K562 (cell line): Measurements from ENCODE around the gene HAUS6. TPM values are rescaled to one million over a fixed set of nuclear protein-coding genes. Genes with fewer than 3 reads are reported as not detected.

Experiments
- ATAC-seq: fragments of 200-7000 bp; cut with Tn5 transposase; 3 replicates; pipeline ENCODE4 v1.9.1; 2020; ENCODE audit warnings: moderate library complexity
- BruUV-seq: library from RNA; stranded (reverse); fragments of 400-500 nt; replicated peaks from 2 replicates; lab custom pipeline; 2021; lab: Mats Ljungman, UMichigan
- CTCF ChIA-PET: fragments of 300-600 bp; formaldehyde crosslinking; extraction: SDS; loops from one replicate; lab custom pipeline; 2021; ENCODE audit warnings: low intra/inter-chr PET ratio; lab: Yijun Ruan, JAX
- POLR2A ChIA-PET: fragments of 300-600, 350-650 bp; sonication (Branson Sonifier 250); formaldehyde crosslinking; extraction: SDS; loops from one replicate; lab custom pipeline; 2021; ENCODE audit warnings: antibody characterized with exemption, inconsistent platforms; lab: Yijun Ruan, JAX
- DNase-seq, 4 experiments: peaks; one replicate each; pipeline versions ENCODE4 v3.0.0 to v3.0.0-alpha.2; 2011 to 2018; ENCODE audit warnings: low spot score in 3 of 4, mixed read lengths in 3 of 4; ENCODE audit errors: extremely low read depth in 1 of 4
- FAIRE-seq: peaks from 2 replicates; lab custom pipeline; 2011; peaks lifted over from hg19 to GRCh38; lab: Jason Lieb, UNC
- H2AFZ ChIP-seq: 2 replicates; pipeline ENCODE4 v1.6.0; 2011; ENCODE audit warnings: low read depth, low read length, control low read depth, inconsistent platforms
- H3K27ac ChIP-seq: fragments of 200-600 bp; 3 replicates; pipeline ENCODE4 v1.8.0; 2011; ENCODE audit warnings: low read depth, mild to moderate bottlenecking, control low read depth, inconsistent platforms, low read length, moderate library complexity, mixed read lengths; ENCODE audit errors: extremely low read depth
- H3K27me3 ChIP-seq, 2 experiments: fragments of 300-600 bp in 1 of 2; 2 replicates in 1 of 2; 3 replicates in 1 of 2; pipeline versions ENCODE4 v1.6.0 to v1.8.0; 2011; ENCODE audit warnings: inconsistent platforms in 2 of 2, low read length in 2 of 2, mild to moderate bottlenecking in 1 of 2, mixed read lengths in 1 of 2, moderate library complexity in 1 of 2; ENCODE audit not compliant: control insufficient read depth in 2 of 2, insufficient read depth in 2 of 2
- H3K36me3 ChIP-seq: fragments of 300-600 bp; 3 replicates; pipeline ENCODE4 v1.8.0; 2011; ENCODE audit warnings: mild to moderate bottlenecking, low read length, inconsistent platforms; ENCODE audit not compliant: control insufficient read depth, insufficient read depth
- H3K4me1 ChIP-seq, 2 experiments: fragments of 200-600 bp in 1 of 2; replicated peaks in 1 of 2; 2 replicates in 1 of 2; 3 replicates in 1 of 2; pipeline versions ENCODE4 v1.5.1 to v1.8.0; 2011; ENCODE audit warnings: inconsistent platforms in 2 of 2, low read length in 2 of 2, mild to moderate bottlenecking in 1 of 2, mixed read lengths in 1 of 2, moderate library complexity in 1 of 2; ENCODE audit not compliant: control insufficient read depth in 2 of 2, insufficient read depth in 2 of 2
- H3K4me2 ChIP-seq: 2 replicates; pipeline ENCODE4 v1.6.1; 2011; ENCODE audit warnings: low read length, control low read depth, inconsistent platforms, mixed read lengths; ENCODE audit not compliant: insufficient read depth
- H3K4me3 ChIP-seq: fragments of 200-600 bp; sonication (generic), shearing (Covaris generic); 2 replicates; pipeline ENCODE4 v1.5.1; 2016; ENCODE audit warnings: control low read depth, inconsistent platforms
- H3K79me2 ChIP-seq: fragments of 200-600 bp; 3 replicates; pipeline ENCODE4 v1.8.0; 2011; ENCODE audit warnings: low read length, inconsistent platforms; ENCODE audit not compliant: control insufficient read depth, insufficient read depth
- H3K9ac ChIP-seq, 2 experiments: 2 replicates each; pipeline versions ENCODE4 v1.6.0 to v1.6.1; 2011; ENCODE audit warnings: low read depth in 2 of 2, low read length in 2 of 2, control low read depth in 1 of 2, inconsistent platforms in 1 of 2, mild to moderate bottlenecking in 1 of 2, mixed read lengths in 1 of 2; ENCODE audit not compliant: insufficient read depth in 1 of 2
- H3K9me1 ChIP-seq: one replicate; pipeline ENCODE4 v1.6.0; 2011; ENCODE audit warnings: inconsistent platforms, mild to moderate bottlenecking, low read length, moderate library complexity; ENCODE audit not compliant: control insufficient read depth, insufficient read depth
- H3K9me3 ChIP-seq: replicated peaks from 2 replicates; pipeline ENCODE4 v1.5.1; 2011; ENCODE audit warnings: low read depth, low read length, inconsistent platforms; ENCODE audit not compliant: control insufficient read depth, insufficient read depth
- H4K20me1 ChIP-seq: replicated peaks from 2 replicates; pipeline ENCODE4 v1.6.1; 2011; ENCODE audit warnings: low read length, inconsistent platforms, mixed read lengths; ENCODE audit not compliant: control insufficient read depth, insufficient read depth
- CXXC5 ChIP-seq: fragments of 250-450 bp; sonication (Bioruptor Pico); IDR thresholded peaks from 2 replicates; pipeline ENCODE4 v1.8.0; 2022; ENCODE audit warnings: inconsistent platforms, mild to moderate bottlenecking, moderate library complexity
- LCOR ChIP-seq: sonication (generic); formaldehyde crosslinking; IDR thresholded peaks from 2 replicates; pipeline ENCODE4 v1.8.0; 2022; ENCODE audit warnings: mild to moderate bottlenecking, missing genetic modification reagents
- SAFB2 ChIP-seq: fragments of 200-400 bp; formaldehyde crosslinking; IDR thresholded peaks from 2 replicates; pipeline ENCODE4 v1.6.1; 2018; ENCODE audit warnings: borderline replicate concordance, low read length, low read depth, moderate library complexity; ENCODE audit not compliant: severe bottlenecking
- SETDB1 ChIP-seq: IDR thresholded peaks from one replicate; pipeline ENCODE4 v1.6.1; 2012; ENCODE audit warnings: low read length, control low read depth, inconsistent platforms
- SPI1 ChIP-seq: IDR thresholded peaks from 2 replicates; pipeline ENCODE4 v1.6.1; 2011; ENCODE audit warnings: low read depth, low read length, control low read depth, borderline replicate concordance
- TCF7L2 ChIP-seq: fragments of 150-350 bp; IDR thresholded peaks from 2 replicates; pipeline ENCODE4 v1.6.1; 2016; ENCODE audit warnings: low read depth, mild to moderate bottlenecking, low read length, moderate library complexity
- USF2 ChIP-seq: sonication (generic); formaldehyde crosslinking; IDR thresholded peaks from 2 replicates; pipeline ENCODE4 v1.5.0; 2020; ENCODE audit warnings: missing genetic modification reagents
- WGBS: fragments of 100-300 bp; shearing (Covaris generic); methylation state at CpG from one replicate; pipeline ENCODE4 v1.1.6; 2016; ENCODE audit warnings: low coverage, mixed read lengths; ENCODE audit not compliant: insufficient coverage; ENCODE audit errors: missing lambda C conversion rate; 5-methylcytosine and 5-hydroxymethylcytosine counted together
- in situ Hi-C: fragments of 300-500 bp; cut with MboI; formaldehyde crosslinking; loops from 4 replicates; pipeline ENCODE4 v1.15.0; 2018; ENCODE audit warnings: inconsistent platforms, mixed read lengths
- intact Hi-C: fragments of 100-400 bp; cut with micrococcal nuclease; formaldehyde crosslinking; loops from 2 replicates; pipeline ENCODE4 v1.14.2; 2022
- polyA plus RNA-seq, 8 experiments: library from polyadenylated mRNA; depleted of rRNA in 4 of 8; stranded (reverse) in 5 of 8; unstranded in 3 of 8; fragments of >200 nt; fragmentation: Nextera tagmentation in 2 of 8; fragmentation: Illumina TruSeq in 1 of 8; extraction: Ambion mirVana in 2 of 8; extraction: Trizol in 1 of 8; gene quantifications; 2 replicates each; pipeline versions ENCODE4 v1.2.1 to v1.2.3, GENCODE V29; 2011 to 2014; ENCODE audit warnings: inconsistent platforms in 1 of 8, missing spikeins in 1 of 8
- total RNA-seq, 7 experiments: library from RNA; depleted of rRNA in 6 of 7; stranded (reverse); fragments of >200 nt in 6 of 7; fragmentation: Illumina TruSeq in 2 of 7; extraction: Trizol in 2 of 7; gene quantifications; 2 replicates each; pipeline versions ENCODE4 v1.2.1 to v1.2.3, GENCODE V29; 2011 to 2021; ENCODE audit warnings: low replicate concordance in 1 of 7
- TF ChIP-seq, protein P1 (sequence below), 2 experiments: fragments of 450-650 bp in 1 of 2; sonication (generic) in 1 of 2; formaldehyde crosslinking in 1 of 2; IDR thresholded peaks in 1 of 2; conservative IDR thresholded peaks in 1 of 2; 2 replicates each; pipeline versions ENCODE4 v1.6.1 to v1.8.1; 2016 to 2023; ENCODE audit warnings: mild to moderate bottlenecking in 2 of 2, moderate library complexity in 2 of 2, inconsistent platforms in 1 of 2, missing genetic modification reagents in 1 of 2

HAUS6 gene
- total and polyA plus RNA-seq, 9 of the 15 experiments (the other 6 are each of a cell fraction or from before 2014, with no cell fraction given) = 10.2 to 31.7 (median 23.1) TPM

- Histone ChIP-seq H3K9me3 (no peaks in the 10 kb centered on the region), H3K9me1 (no peaks in the 10 kb centered on the region), H3K4me1 (peaks cover 15 to 17% of the 10 kb centered on the region in 2 experiments; a peak in 4 of 5 replicates), H3K27ac (no peak overlapping the region), H3K9ac (no peak overlapping the region), H2AFZ (no peak overlapping the region), H3K79me2 (peaks cover 30% of the 10 kb centered on the region), H3K4me3 (no peak overlapping the region), H3K4me2 (no peak overlapping the region), H3K36me3 (peaks cover 76% of the 10 kb centered on the region), H3K27me3 (no peaks in the 10 kb centered on the region), H4K20me1 (no peaks in the 10 kb centered on the region)
- ATAC-seq (no peak), DNase-seq (no peak), FAIRE-seq (no peak)
- TF ChIP-seq SETDB1 = no peak
- no peak for TF ChIP-seq SAFB2
- no peak for TF ChIP-seq CXXC5 (CRISPR knock-in tag)
- no peak for TF ChIP-seq TCF7L2
- TF ChIP-seq, protein P1, sequence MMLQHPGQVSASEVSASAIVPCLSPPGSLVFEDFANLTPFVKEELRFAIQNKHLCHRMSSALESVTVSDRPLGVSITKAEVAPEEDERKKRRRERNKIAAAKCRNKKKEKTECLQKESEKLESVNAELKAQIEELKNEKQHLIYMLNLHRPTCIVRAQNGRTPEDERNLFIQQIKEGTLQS (IDR thresholded peaks at IDR 0.05) = no peak
- TF ChIP-seq, protein P1 (CRISPR knock-in tag; conservative IDR thresholded peaks at IDR 0.05) = no peak
- no peak for TF ChIP-seq USF2 (CRISPR knock-in tag)
- no peak for TF ChIP-seq SPI1
- no peak for TF ChIP-seq LCOR (CRISPR knock-in tag)
- WGBS = 93% methylated on average over 3 of the region's 3 CpGs
- BruUV-seq = no TSS peak
- POLR2A ChIA-PET = interaction anchor here (0.6 to 2.0 kb wide), 3 partner anchors 9 to 164 kb away, joined by 3 to 11 read pairs (median 4); no protein-coding TSS in a partner anchor
- in situ Hi-C loops = no loop called here
- CTCF ChIA-PET = no interaction called here
- intact Hi-C loops = no loop called here
Observed at GRCh38 chr9:19122490-19123042, 19.9 kb upstream of the HAUS6 start.
